ENCODE results near the gene KHDRBS2.
A peak's percentile ranks its signal among the peaks of the same experiment; 100 is the strongest.

Gene KHDRBS2

DNA sequence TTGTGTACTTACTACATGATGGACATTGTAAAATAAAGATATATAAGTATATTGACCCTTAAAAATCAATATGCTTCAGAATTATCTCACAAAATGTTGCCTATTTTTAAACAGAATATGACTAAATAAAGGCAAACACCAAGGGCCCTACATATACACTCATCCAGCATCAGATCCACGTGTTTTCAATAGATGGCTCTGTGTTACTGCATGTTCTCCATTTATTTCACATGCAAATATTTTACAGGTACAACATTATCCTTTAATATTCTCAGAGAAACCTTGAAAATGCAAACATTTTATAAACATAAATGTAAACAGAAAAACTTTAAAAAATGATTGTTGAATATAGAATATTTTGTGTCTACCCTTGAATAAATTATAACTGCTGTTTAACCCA lies 2.9 kb upstream of the KHDRBS2 start:
- no peak overlapping the region for H3K27ac ChIP-seq (replicated peaks)
- H3K27me3 ChIP-seq (ENCODE audit: insufficient read depth, poor library complexity, severe bottlenecking) = peaks cover 20% of the 10 kb centered on the region
- no peak overlapping the region for H3K4me3 ChIP-seq (replicated peaks; ENCODE audit: insufficient read depth, low read length)
- DNase-seq (ENCODE audit: low read depth in 1 of 2, low spot score in 1 of 2) = no peak
- TF ChIP-seq, protein P1, sequence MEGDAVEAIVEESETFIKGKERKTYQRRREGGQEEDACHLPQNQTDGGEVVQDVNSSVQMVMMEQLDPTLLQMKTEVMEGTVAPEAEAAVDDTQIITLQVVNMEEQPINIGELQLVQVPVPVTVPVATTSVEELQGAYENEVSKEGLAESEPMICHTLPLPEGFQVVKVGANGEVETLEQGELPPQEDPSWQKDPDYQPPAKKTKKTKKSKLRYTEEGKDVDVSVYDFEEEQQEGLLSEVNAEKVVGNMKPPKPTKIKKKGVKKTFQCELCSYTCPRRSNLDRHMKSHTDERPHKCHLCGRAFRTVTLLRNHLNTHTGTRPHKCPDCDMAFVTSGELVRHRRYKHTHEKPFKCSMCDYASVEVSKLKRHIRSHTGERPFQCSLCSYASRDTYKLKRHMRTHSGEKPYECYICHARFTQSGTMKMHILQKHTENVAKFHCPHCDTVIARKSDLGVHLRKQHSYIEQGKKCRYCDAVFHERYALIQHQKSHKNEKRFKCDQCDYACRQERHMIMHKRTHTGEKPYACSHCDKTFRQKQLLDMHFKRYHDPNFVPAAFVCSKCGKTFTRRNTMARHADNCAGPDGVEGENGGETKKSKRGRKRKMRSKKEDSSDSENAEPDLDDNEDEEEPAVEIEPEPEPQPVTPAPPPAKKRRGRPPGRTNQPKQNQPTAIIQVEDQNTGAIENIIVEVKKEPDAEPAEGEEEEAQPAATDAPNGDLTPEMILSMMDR (IDR thresholded peaks at IDR 0.05; ENCODE audit: insufficient read depth, low read length) = no peak

DNA sequence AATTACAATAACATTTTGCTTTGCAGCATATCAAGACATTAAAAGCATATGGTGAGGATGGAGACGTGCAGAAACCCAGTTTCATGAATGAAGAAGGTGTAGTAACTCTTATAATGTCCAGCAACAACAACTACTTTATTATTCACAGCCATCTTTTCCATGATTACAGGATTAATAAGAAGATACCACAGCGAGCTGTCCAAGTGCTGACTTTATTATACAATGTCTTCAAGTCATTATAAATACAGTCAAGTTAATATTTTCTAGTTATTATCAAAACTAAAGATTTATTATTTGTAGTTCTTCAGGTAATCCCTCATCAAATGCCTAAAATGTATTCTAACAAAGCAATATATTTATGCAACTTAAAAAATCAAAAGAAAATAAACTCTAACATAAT lies 2.5 kb upstream of the KHDRBS2 start:
- Histone ChIP-seq H3K4me3 (replicated peaks; ENCODE audit: insufficient read depth, low read length) (no peak overlapping the region), H3K27me3 (ENCODE audit: insufficient read depth, poor library complexity, severe bottlenecking) (peaks cover 20% of the 10 kb centered on the region), H3K27ac (replicated peaks) (no peak overlapping the region)
- DNase-seq (ENCODE audit: low read depth in 1 of 2, low spot score in 1 of 2) = no peak
- TF ChIP-seq SPI1 (IDR thresholded peaks at IDR 0.05; ENCODE audit: borderline replicate concordance, low read depth) (no peak), GABPA (IDR thresholded peaks at IDR 0.05; ENCODE audit: low read depth) (no peak)
- TF ChIP-seq, protein P2, sequence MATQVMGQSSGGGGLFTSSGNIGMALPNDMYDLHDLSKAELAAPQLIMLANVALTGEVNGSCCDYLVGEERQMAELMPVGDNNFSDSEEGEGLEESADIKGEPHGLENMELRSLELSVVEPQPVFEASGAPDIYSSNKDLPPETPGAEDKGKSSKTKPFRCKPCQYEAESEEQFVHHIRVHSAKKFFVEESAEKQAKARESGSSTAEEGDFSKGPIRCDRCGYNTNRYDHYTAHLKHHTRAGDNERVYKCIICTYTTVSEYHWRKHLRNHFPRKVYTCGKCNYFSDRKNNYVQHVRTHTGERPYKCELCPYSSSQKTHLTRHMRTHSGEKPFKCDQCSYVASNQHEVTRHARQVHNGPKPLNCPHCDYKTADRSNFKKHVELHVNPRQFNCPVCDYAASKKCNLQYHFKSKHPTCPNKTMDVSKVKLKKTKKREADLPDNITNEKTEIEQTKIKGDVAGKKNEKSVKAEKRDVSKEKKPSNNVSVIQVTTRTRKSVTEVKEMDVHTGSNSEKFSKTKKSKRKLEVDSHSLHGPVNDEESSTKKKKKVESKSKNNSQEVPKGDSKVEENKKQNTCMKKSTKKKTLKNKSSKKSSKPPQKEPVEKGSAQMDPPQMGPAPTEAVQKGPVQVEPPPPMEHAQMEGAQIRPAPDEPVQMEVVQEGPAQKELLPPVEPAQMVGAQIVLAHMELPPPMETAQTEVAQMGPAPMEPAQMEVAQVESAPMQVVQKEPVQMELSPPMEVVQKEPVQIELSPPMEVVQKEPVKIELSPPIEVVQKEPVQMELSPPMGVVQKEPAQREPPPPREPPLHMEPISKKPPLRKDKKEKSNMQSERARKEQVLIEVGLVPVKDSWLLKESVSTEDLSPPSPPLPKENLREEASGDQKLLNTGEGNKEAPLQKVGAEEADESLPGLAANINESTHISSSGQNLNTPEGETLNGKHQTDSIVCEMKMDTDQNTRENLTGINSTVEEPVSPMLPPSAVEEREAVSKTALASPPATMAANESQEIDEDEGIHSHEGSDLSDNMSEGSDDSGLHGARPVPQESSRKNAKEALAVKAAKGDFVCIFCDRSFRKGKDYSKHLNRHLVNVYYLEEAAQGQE (IDR thresholded peaks at IDR 0.05; ENCODE audit: insufficient replicate concordance, low read depth) = peak; percentile 72

DNA sequence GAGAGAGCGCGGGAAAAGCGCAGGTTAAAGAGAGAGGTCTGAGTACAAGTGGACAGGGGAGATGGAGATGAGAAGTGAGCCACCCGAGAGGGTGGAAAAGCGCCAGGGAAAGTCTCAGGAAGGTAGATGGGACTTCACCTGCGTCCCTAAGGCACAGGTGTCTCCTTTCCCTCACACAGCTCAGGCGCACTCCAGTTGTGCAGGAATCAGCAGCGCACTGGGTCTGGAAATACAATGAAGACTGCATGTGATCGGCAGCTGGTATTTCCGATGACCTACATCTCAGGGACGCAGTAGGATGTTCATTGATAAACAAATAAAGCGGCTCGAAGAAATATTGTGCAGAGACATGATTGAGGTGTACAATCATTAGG lies 432 bp upstream of the KHDRBS2 start:
- TF ChIP-seq, protein P1 (IDR thresholded peaks at IDR 0.05; ENCODE audit: insufficient read depth, low read length) = no peak
- TF ChIP-seq GABPA (IDR thresholded peaks at IDR 0.05; ENCODE audit: low read depth) = no peak
- no peak for TF ChIP-seq POLR2AphosphoS5 (IDR thresholded peaks at IDR 0.05; ENCODE audit: low read depth)
- no peak for TF ChIP-seq SPI1 (IDR thresholded peaks at IDR 0.05; ENCODE audit: borderline replicate concordance, low read depth)
- TF ChIP-seq, protein P2 (IDR thresholded peaks at IDR 0.05; ENCODE audit: insufficient replicate concordance, low read depth) = no peak
- Histone ChIP-seq H3K27me3 (ENCODE audit: insufficient read depth, poor library complexity, severe bottlenecking) (peaks cover 20% of the 10 kb centered on the region), H3K4me3 (replicated peaks; ENCODE audit: insufficient read depth, low read length) (no peak overlapping the region), H3K27ac (replicated peaks) (no peak overlapping the region)
- no peak for DNase-seq (ENCODE audit: low read depth in 1 of 2, low spot score in 1 of 2)

DNA sequence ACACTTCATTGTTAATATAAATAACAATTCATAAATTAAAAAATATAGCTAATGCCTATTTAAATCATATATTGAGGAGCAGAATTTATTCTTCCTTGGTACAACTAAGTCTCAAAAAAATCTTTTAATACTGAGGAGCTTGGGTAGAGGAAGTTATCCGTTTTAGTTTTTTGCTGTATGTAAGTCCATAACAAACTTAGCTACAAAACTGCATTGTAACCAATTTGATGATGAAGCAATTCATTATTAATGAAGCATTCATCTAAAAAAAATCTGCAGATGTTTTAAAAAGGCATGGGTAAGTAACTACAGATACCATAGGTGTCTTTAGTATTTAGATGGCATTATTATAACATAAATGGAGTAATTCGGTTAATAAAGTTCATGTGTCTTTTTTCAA lies 1.3 kb downstream of the KHDRBS2 start:
- peaks cover 20% of the 10 kb centered on the region for H3K27me3 ChIP-seq (ENCODE audit: insufficient read depth, poor library complexity, severe bottlenecking)
- DNase-seq (ENCODE audit: low read depth in 1 of 2, low spot score in 1 of 2) = no peak
- TF ChIP-seq, protein P1 (IDR thresholded peaks at IDR 0.05; ENCODE audit: insufficient read depth, low read length) = no peak
- no peak for TF ChIP-seq POLR2AphosphoS5 (IDR thresholded peaks at IDR 0.05; ENCODE audit: low read depth)
- no peak for TF ChIP-seq GABPA (IDR thresholded peaks at IDR 0.05; ENCODE audit: low read depth)
- TF ChIP-seq, protein P2 (IDR thresholded peaks at IDR 0.05; ENCODE audit: insufficient replicate concordance, low read depth) = no peak
- TF ChIP-seq SPI1 (IDR thresholded peaks at IDR 0.05; ENCODE audit: borderline replicate concordance, low read depth) = no peak
- no peak overlapping the region for H3K27ac ChIP-seq (replicated peaks)
- no peak overlapping the region for H3K4me3 ChIP-seq (replicated peaks; ENCODE audit: insufficient read depth, low read length)
